Hematopoietic multipotent progenitor cell treated with erythropoietin and hydrocortisone succinate and interleukin-3 and kit ligand, for 15 days (in vitro differentiated cells): ENCODE results near the gene LAMA2.

ENCODE experiments used
- DNase-seq: peaks from one replicate; pipeline ENCODE4 v3.0.0-alpha.2; 2015; ENCODE audit warnings: low spot score

LAMA2 gene

GRCh38 chr6:129534926-129535325 is 652.0 kb downstream of the LAMA2 start:
- no peak for DNase-seq

GRCh38 chr6:129536271-129536670 is 653.3 kb downstream of the LAMA2 start:
- no peak for DNase-seq

GRCh38 chr6:129539032-129539431 is 656.1 kb downstream of the LAMA2 start:
- DNase-seq, result no peak

GRCh38 chr6:129542705-129543104 is 659.8 kb downstream of the LAMA2 start:
- DNase-seq, result no peak

- no peak for DNase-seq
Measured at GRCh38 chr6:129543981-129544380, 661.0 kb downstream of the LAMA2 start.

GRCh38 chr6:129544892-129545612 is 662.1 kb downstream of the LAMA2 start:
- DNase-seq, result no peak

- no peak for DNase-seq
Measured at GRCh38 chr6:129546702-129547101, 663.8 kb downstream of the LAMA2 start.

GRCh38 chr6:129551486-129551885 is 668.5 kb downstream of the LAMA2 start:
- no peak for DNase-seq

GRCh38 chr6:129552413-129552812 is 669.5 kb downstream of the LAMA2 start:
- no peak for DNase-seq

GRCh38 chr6:129555206-129555832 is 672.4 kb downstream of the LAMA2 start:
- no peak for DNase-seq

- DNase-seq, result no peak
Measured at GRCh38 chr6:129558248-129558647, 675.3 kb downstream of the LAMA2 start.

GRCh38 chr6:129565366-129565765 is 682.4 kb downstream of the LAMA2 start:
- DNase-seq, result no peak

- DNase-seq, result no peak
Measured at GRCh38 chr6:129565811-129566210, 682.9 kb downstream of the LAMA2 start.
